Right lobe of liver (tissue), 4 donors: ENCODE results near the gene ZNF512.

Experiments used
- CTCF ChIP-seq, 4 donors: fragments of 200-600 bp in 3 of 4; fragments of 450-650 bp in 1 of 4; IDR thresholded peaks; one replicate each; pipeline versions ENCODE4 v1.5.1 to v1.8.0; 2016 to 2022; ENCODE audit warnings: antibody characterized with exemption in 4 of 4, mild to moderate bottlenecking in 2 of 4
- POLR2A ChIP-seq: fragments of 450-650 bp; IDR thresholded peaks from one replicate; pipeline ENCODE4 v1.6.1; 2017; ENCODE audit warnings: antibody characterized with exemption, mild to moderate bottlenecking
- donor health status: DM: no; HTN: no; CAD: no.
- donor health status: DM: no; HTN: no; CAD: no.
- donor health status: DM: no; HTN: yes; CAD: no.

GRCh38 chr2:27615316-27615715 lies 32.5 kb downstream of the ZNF512 start:
- no peak for TF ChIP-seq CTCF (IDR thresholded peaks at IDR 0.05)
- no peak for TF ChIP-seq POLR2A
